HepG2 (cell line): Measurements from ENCODE around the gene GPR137. TPM values are rescaled to one million over a fixed set of nuclear protein-coding genes. Genes with fewer than 3 reads are reported as not detected.
A peak's percentile ranks its signal among the peaks of the same experiment; 100 is the strongest.

Experiments used
- ATF1 ChIP-seq: IDR thresholded peaks from 2 replicates; pipeline ENCODE4 v1.6.1; 2016; ENCODE audit warnings: mild to moderate bottlenecking, control low read depth
- EP300 ChIP-seq, 3 experiments: sonication (generic) in 1 of 3; formaldehyde crosslinking in 1 of 3; IDR thresholded peaks; 2 replicates each; pipeline versions ENCODE4 v1.5.1 to v1.6.1; 2011 to 2020; ENCODE audit warnings: low read depth in 2 of 3, low read length in 2 of 3, borderline replicate concordance in 1 of 3, improper control_type of control experiment in 1 of 3, mild to moderate bottlenecking in 1 of 3, missing genetic modification reagents in 1 of 3, moderate library complexity in 1 of 3
- ETV5 ChIP-seq: IDR thresholded peaks from 2 replicates; pipeline ENCODE4 v1.6.1; 2018; ENCODE audit warnings: missing biosample characterization, missing genetic modification reagents, inconsistent platforms, borderline replicate concordance
- GABPA ChIP-seq, 2 experiments: IDR thresholded peaks; 2 replicates each; pipeline ENCODE4 v1.6.1; 2011 to 2016; ENCODE audit warnings: low read depth in 2 of 2, low read length in 1 of 2, missing biosample characterization in 1 of 2, missing genetic modification characterization in 1 of 2
- HCFC1 ChIP-seq: fragments of 150-350 bp; IDR thresholded peaks from 2 replicates; pipeline ENCODE4 v1.6.1; 2014; ENCODE audit warnings: low read depth, low read length
- HOXA9 ChIP-seq: sonication (generic); formaldehyde crosslinking; IDR thresholded peaks from 2 replicates; pipeline ENCODE4 v1.8.1; 2022; ENCODE audit warnings: missing genetic modification reagents, mild to moderate bottlenecking, moderate library complexity, borderline replicate concordance
- KLF9 ChIP-seq: IDR thresholded peaks from 2 replicates; pipeline ENCODE4 v1.6.1; 2016; ENCODE audit warnings: low read depth
- MIXL1 ChIP-seq: IDR thresholded peaks from 2 replicates; pipeline ENCODE4 v1.6.1; 2016
- PAX8 ChIP-seq: sonication (generic); formaldehyde crosslinking; IDR thresholded peaks from 2 replicates; pipeline ENCODE4 v1.8.0; 2022; ENCODE audit warnings: mild to moderate bottlenecking, missing genetic modification reagents, borderline replicate concordance
- PHF20 ChIP-seq: sonication (generic); formaldehyde crosslinking; IDR thresholded peaks from 2 replicates; pipeline ENCODE4 v1.5.0; 2020; ENCODE audit warnings: mild to moderate bottlenecking, missing genetic modification reagents
- PHF5A ChIP-seq: IDR thresholded peaks from one replicate; pipeline ENCODE4 v1.6.1; 2018; ENCODE audit warnings: low read depth, missing genetic modification reagents; ENCODE audit not compliant: unreplicated experiment
- PLSCR1 ChIP-seq: sonication (generic); formaldehyde crosslinking; IDR thresholded peaks from 2 replicates; pipeline ENCODE4 v1.5.0; 2020; ENCODE audit warnings: missing genetic modification reagents, mild to moderate bottlenecking, borderline replicate concordance
- SALL1 ChIP-seq: sonication (generic); formaldehyde crosslinking; IDR thresholded peaks from 2 replicates; pipeline ENCODE4 v1.8.0; 2022; ENCODE audit warnings: mild to moderate bottlenecking, missing genetic modification reagents
- SMC3 ChIP-seq: IDR thresholded peaks from 2 replicates; pipeline ENCODE4 v1.6.1; 2011; ENCODE audit warnings: low read length, improper control_type of control experiment
- TFDP2 ChIP-seq: sonication (generic); formaldehyde crosslinking; IDR thresholded peaks from 2 replicates; pipeline ENCODE4 v1.4.0; 2020; ENCODE audit warnings: missing genetic modification reagents
- U2AF2 ChIP-seq: fragments of 200-400 bp; formaldehyde crosslinking; IDR thresholded peaks from 2 replicates; pipeline ENCODE4 v1.6.1; 2017; ENCODE audit warnings: low read depth, mild to moderate bottlenecking, low read length
- ZFAT ChIP-seq: sonication (generic); formaldehyde crosslinking; conservative IDR thresholded peaks from 2 replicates; pipeline ENCODE4 v1.8.1; 2023; ENCODE audit warnings: missing genetic modification reagents, inconsistent platforms
- ZFP91 ChIP-seq: sonication (generic); formaldehyde crosslinking; IDR thresholded peaks from 2 replicates; pipeline ENCODE4 v1.9.0; 2022; ENCODE audit warnings: missing genetic modification reagents, mild to moderate bottlenecking, borderline replicate concordance
- ZMAT3 ChIP-seq: sonication (generic); formaldehyde crosslinking; conservative IDR thresholded peaks from 2 replicates; pipeline ENCODE4 v1.7.0; 2021; ENCODE audit warnings: missing genetic modification reagents
- ZNF235 ChIP-seq: sonication (generic); formaldehyde crosslinking; IDR thresholded peaks from 2 replicates; pipeline ENCODE4 v1.8.1; 2023; ENCODE audit warnings: mild to moderate bottlenecking, missing genetic modification reagents, borderline replicate concordance
- ZNF350 ChIP-seq: sonication (generic); formaldehyde crosslinking; IDR thresholded peaks from 2 replicates; pipeline ENCODE4 v1.4.0; 2020; ENCODE audit warnings: mild to moderate bottlenecking, low read depth, missing genetic modification reagents, borderline replicate concordance
- ZNF564 ChIP-seq: sonication (generic); formaldehyde crosslinking; IDR thresholded peaks from 2 replicates; pipeline ENCODE4 v1.8.1; 2023; ENCODE audit warnings: mild to moderate bottlenecking, missing genetic modification reagents
- ZNF619 ChIP-seq: sonication (generic); formaldehyde crosslinking; IDR thresholded peaks from 2 replicates; pipeline ENCODE4 v1.4.0; 2020; ENCODE audit warnings: mild to moderate bottlenecking, missing genetic modification reagents
- ZSCAN30 ChIP-seq: sonication (generic); formaldehyde crosslinking; IDR thresholded peaks from 2 replicates; pipeline ENCODE4 v1.5.0; 2020; ENCODE audit warnings: mild to moderate bottlenecking, missing genetic modification reagents
- polyA plus RNA-seq, 8 experiments: library from polyadenylated mRNA; depleted of rRNA in 3 of 8; stranded (reverse) in 7 of 8; unstranded in 1 of 8; fragments of >200 nt; fragmentation: Illumina TruSeq in 4 of 8; extraction: Trizol in 4 of 8; gene quantifications; 2 replicates each; pipeline versions ENCODE4 v1.2.1 to v1.2.3, GENCODE V29; 2011 to 2016; ENCODE audit warnings: low read depth in 4 of 8, missing spikeins in 1 of 8, mixed read lengths in 1 of 8; ENCODE audit not compliant: insufficient read depth in 1 of 8
- total RNA-seq, 5 experiments: library from RNA; depleted of rRNA; stranded (reverse); fragments of >200 nt; fragmentation: Illumina TruSeq; extraction: Trizol; gene quantifications; 2 replicates each; pipeline ENCODE4 v1.2.3, GENCODE V29; 2016; ENCODE audit warnings: low read depth in 1 of 5
- TF ChIP-seq, protein P1 (sequence below): sonication (generic); formaldehyde crosslinking; IDR thresholded peaks from 2 replicates; pipeline ENCODE4 v1.5.0; 2020; ENCODE audit warnings: mild to moderate bottlenecking, missing genetic modification reagents

The GPR137 gene
- total and polyA plus RNA-seq, 2 of the 13 experiments (the other 11 are each of a cell fraction or from before 2014, with no cell fraction given) = 8.5 to 13.2 TPM

- TF ChIP-seq U2AF2 (no peak), ZFP91 (CRISPR knock-in tag) (peak; percentile 99), ETV5 (CRISPR knock-in tag) (peak; percentile 64), PAX8 (CRISPR knock-in tag) (no peak), HCFC1 (peak; percentile 83), SALL1 (CRISPR knock-in tag) (peak; percentile 62), ZFAT (CRISPR knock-in tag) (no peak), ZNF619 (CRISPR knock-in tag) (0 out of 2 replicates have a peak, but pooled peaks have one; percentile 59), KLF9 (0 out of 2 replicates have a peak, but pooled peaks have one; percentile 81), ZNF235 (CRISPR knock-in tag) (no peak), ZMAT3 (CRISPR knock-in tag) (no peak), TFDP2 (CRISPR knock-in tag) (no peak; the same call in 1 of the 2 replicates), MIXL1 (CRISPR knock-in tag) (no peak), PHF5A (CRISPR knock-in tag) (no peak), SMC3 (no peak), ZNF564 (CRISPR knock-in tag) (no peak), GABPA (IDR thresholded peaks at IDR 0.05; ENCODE audit: low read depth, low read length) (no peak), GABPA (CRISPR knock-in tag; IDR thresholded peaks at IDR 0.05; ENCODE audit: low read depth) (peak; percentile 57; the same call in 1 of the 2 replicates), ZSCAN30 (no peak), PLSCR1 (CRISPR knock-in tag) (no peak), ZNF350 (CRISPR knock-in tag) (peak; percentile 78; the same call in 1 of the 2 replicates), PHF20 (CRISPR knock-in tag) (no peak), ATF1 (CRISPR knock-in tag) (no peak), HOXA9 (CRISPR knock-in tag) (peak; percentile 48; the same call in 1 of the 2 replicates), EP300 (IDR thresholded peaks at IDR 0.05; ENCODE audit: low read depth in 2 of 2, low read length in 2 of 2) (no peak), EP300 (CRISPR knock-in tag; IDR thresholded peaks at IDR 0.05; ENCODE audit: borderline replicate concordance) (0 out of 2 replicates have a peak, but pooled peaks have one; percentile 40)
- TF ChIP-seq, protein P1, sequence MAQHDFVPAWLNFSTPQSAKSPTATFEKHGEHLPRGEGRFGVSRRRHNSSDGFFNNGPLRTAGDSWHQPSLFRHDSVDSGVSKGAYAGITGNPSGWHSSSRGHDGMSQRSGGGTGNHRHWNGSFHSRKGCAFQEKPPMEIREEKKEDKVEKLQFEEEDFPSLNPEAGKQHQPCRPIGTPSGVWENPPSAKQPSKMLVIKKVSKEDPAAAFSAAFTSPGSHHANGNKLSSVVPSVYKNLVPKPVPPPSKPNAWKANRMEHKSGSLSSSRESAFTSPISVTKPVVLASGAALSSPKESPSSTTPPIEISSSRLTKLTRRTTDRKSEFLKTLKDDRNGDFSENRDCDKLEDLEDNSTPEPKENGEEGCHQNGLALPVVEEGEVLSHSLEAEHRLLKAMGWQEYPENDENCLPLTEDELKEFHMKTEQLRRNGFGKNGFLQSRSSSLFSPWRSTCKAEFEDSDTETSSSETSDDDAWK (CRISPR knock-in tag) = no peak
These were observed 38.5 kb upstream of the GPR137 start, which contains the start of gene PPP1R14B (continued) for GRCh38 chr11:64246871-64247728.
